H1 (cell line): ENCODE data around the gene CEACAM6. TPM values are rescaled to one million over a fixed set of nuclear protein-coding genes. Genes with fewer than 3 reads are reported as not detected.

ENCODE experiments used
- CTCF ChIA-PET: fragments of 300-600 bp; sonication (Branson Sonifier 250); formaldehyde crosslinking; loops from one replicate; lab custom pipeline; 2021; ENCODE audit not compliant: partially characterized antibody; lab: Charles Lee
- POLR2A ChIA-PET: fragments of 300-600 bp; sonication (Branson Sonifier 250); formaldehyde crosslinking; loops from one replicate; lab custom pipeline; 2021; ENCODE audit warnings: inconsistent platforms; ENCODE audit not compliant: partially characterized antibody; lab: Charles Lee
- DNase-seq, 2 experiments: peaks; one replicate each; pipeline versions ENCODE4 v3.0.0 to v3.0.0-alpha.2; 2010 to 2022; ENCODE audit warnings: low spot score in 2 of 2, low read depth in 1 of 2, mixed read lengths in 1 of 2
- FAIRE-seq: peaks from 2 replicates; lab custom pipeline; 2011; peaks lifted over from hg19 to GRCh38; lab: Jason Lieb, UNC
- H2AFZ ChIP-seq: 2 replicates; pipeline ENCODE4 v1.8.1; 2012; ENCODE audit warnings: low read length, inconsistent platforms
- H2AK5ac ChIP-seq: 2 replicates; pipeline ENCODE4 v1.6.1; 2013; ENCODE audit warnings: low read depth, low read length
- H2BK120ac ChIP-seq: replicated peaks from 2 replicates; pipeline ENCODE3; 2013; ENCODE audit warnings: low read depth, low read length, inconsistent platforms
- H2BK12ac ChIP-seq: 2 replicates; pipeline ENCODE4 v1.6.1; 2013; ENCODE audit warnings: low read depth, low read length
- H2BK15ac ChIP-seq: 2 replicates; pipeline ENCODE4 v1.6.1; 2013; ENCODE audit warnings: low read length
- H2BK20ac ChIP-seq: 2 replicates; pipeline ENCODE4 v1.6.1; 2013; ENCODE audit warnings: low read length
- H2BK5ac ChIP-seq: 2 replicates; pipeline ENCODE4 v1.6.1; 2013; ENCODE audit warnings: low read depth, low read length
- H3K14ac ChIP-seq: 2 replicates; pipeline ENCODE4 v1.6.1; 2013; ENCODE audit warnings: inconsistent platforms; ENCODE audit not compliant: insufficient read length
- H3K18ac ChIP-seq: 2 replicates; pipeline ENCODE4 v1.6.1; 2013; ENCODE audit warnings: low read length; ENCODE audit errors: extremely low read depth
- H3K23ac ChIP-seq: 2 replicates; pipeline ENCODE4 v1.6.1; 2013; ENCODE audit warnings: inconsistent platforms; ENCODE audit not compliant: insufficient read length
- H3K23me2 ChIP-seq: 2 replicates; pipeline ENCODE4 v1.6.1; 2013; ENCODE audit warnings: low read depth, low read length
- H3K27ac ChIP-seq: 2 replicates; pipeline ENCODE4 v1.6.1; 2011; ENCODE audit warnings: low read depth, low read length, inconsistent platforms
- H3K27me3 ChIP-seq, 4 experiments: replicated peaks in 1 of 4; 1 replicate in 1 of 4; 2 replicates in 3 of 4; pipeline versions ENCODE4 v1.6.1 to v1.8.1; 2011 to 2013; ENCODE audit warnings: low read length in 3 of 4, mild to moderate bottlenecking in 3 of 4, inconsistent platforms in 2 of 4, mixed read lengths in 2 of 4, moderate library complexity in 1 of 4; ENCODE audit not compliant: control insufficient read depth in 3 of 4, insufficient read depth in 3 of 4; ENCODE audit errors: extremely low read depth in 1 of 4
- H3K36me3 ChIP-seq, 4 experiments: 2 replicates each; pipeline versions ENCODE4 v1.6.1 to v1.8.1; 2011 to 2013; ENCODE audit warnings: mild to moderate bottlenecking in 4 of 4, low read length in 3 of 4, moderate library complexity in 2 of 4, control low read depth in 1 of 4, inconsistent platforms in 1 of 4; ENCODE audit not compliant: insufficient read depth in 4 of 4, control insufficient read depth in 2 of 4
- H3K4ac ChIP-seq: replicated peaks from 2 replicates; pipeline ENCODE3; 2013; ENCODE audit warnings: low read length, low read depth, mixed read lengths, inconsistent platforms; ENCODE audit not compliant: insufficient read length
- H3K4me1 ChIP-seq, 4 experiments: replicated peaks in 1 of 4; 1 replicate in 1 of 4; 2 replicates in 3 of 4; pipeline versions ENCODE4 v1.6.1 to v1.8.1; 2011 to 2013; ENCODE audit warnings: low read length in 3 of 4, inconsistent platforms in 2 of 4, mixed read lengths in 1 of 4; ENCODE audit not compliant: insufficient read depth in 4 of 4, control insufficient read depth in 3 of 4
- H3K4me2 ChIP-seq, 2 experiments: 2 replicates each; pipeline versions ENCODE4 v1.6.1 to v1.8.1; 2011 to 2013; ENCODE audit warnings: low read depth in 2 of 2, low read length in 2 of 2, control low read depth in 1 of 2, inconsistent platforms in 1 of 2, mild to moderate bottlenecking in 1 of 2; ENCODE audit not compliant: insufficient read depth in 1 of 2
- H3K4me3 ChIP-seq, 4 experiments: fragments of 200-600, 300-600 bp in 1 of 4; sonication (generic), shearing (Covaris generic), sonication (Bioruptor Twin) in 1 of 4; 2 replicates each; pipeline versions ENCODE4 v1.5.1 to v1.8.1; 2011 to 2016; ENCODE audit warnings: low read length in 4 of 4, low read depth in 3 of 4, control low read depth in 2 of 4, inconsistent platforms in 2 of 4, mild to moderate bottlenecking in 2 of 4, mixed read lengths in 1 of 4, moderate library complexity in 1 of 4; ENCODE audit not compliant: insufficient read depth in 2 of 4; ENCODE audit errors: extremely low read depth in 1 of 4
- H3K56ac ChIP-seq: replicated peaks from 2 replicates; pipeline ENCODE3; 2013; ENCODE audit warnings: low read depth, mild to moderate bottlenecking, mixed read lengths, low read length, inconsistent platforms; ENCODE audit not compliant: insufficient read length
- H3K79me1 ChIP-seq: 2 replicates; pipeline ENCODE4 v1.6.1; 2013; ENCODE audit warnings: low read depth, low read length, control low read depth
- H3K79me2 ChIP-seq, 2 experiments: 2 replicates each; pipeline versions ENCODE4 v1.6.1 to v1.8.1; 2012 to 2013; ENCODE audit warnings: low read length in 2 of 2, mild to moderate bottlenecking in 2 of 2, inconsistent platforms in 1 of 2; ENCODE audit not compliant: insufficient read depth in 2 of 2, control insufficient read depth in 1 of 2
- H3K9ac ChIP-seq, 4 experiments: replicated peaks in 1 of 4; 1 replicate in 1 of 4; 2 replicates in 3 of 4; pipeline versions ENCODE4 v1.6.1 to v1.8.1; 2011 to 2013; ENCODE audit warnings: low read depth in 3 of 4, low read length in 3 of 4, control low read depth in 2 of 4, mild to moderate bottlenecking in 2 of 4, moderate library complexity in 2 of 4, inconsistent platforms in 1 of 4; ENCODE audit errors: extremely low read depth in 1 of 4
- H3K9me3 ChIP-seq, 2 experiments: 2 replicates each; pipeline versions ENCODE4 v1.6.1 to v1.8.1; 2012 to 2013; ENCODE audit warnings: mild to moderate bottlenecking in 2 of 2, moderate library complexity in 2 of 2, control low read depth in 1 of 2, inconsistent platforms in 1 of 2, low read depth in 1 of 2, low read length in 1 of 2, mixed read lengths in 1 of 2; ENCODE audit not compliant: insufficient read depth in 2 of 2
- H4K20me1 ChIP-seq, 2 experiments: replicated peaks in 1 of 2; 2 replicates each; pipeline versions ENCODE3 to v1.8.1; 2011 to 2013; ENCODE audit warnings: inconsistent platforms in 2 of 2, low read length in 2 of 2, mild to moderate bottlenecking in 1 of 2; ENCODE audit not compliant: insufficient read depth in 2 of 2, control insufficient read depth in 1 of 2
- H4K5ac ChIP-seq: 2 replicates; pipeline ENCODE4 v1.6.1; 2013; ENCODE audit warnings: low read length, low read depth, mixed read lengths, inconsistent platforms; ENCODE audit not compliant: insufficient read length
- H4K8ac ChIP-seq: 2 replicates; pipeline ENCODE4 v1.8.0; 2013; ENCODE audit warnings: mild to moderate bottlenecking, moderate library complexity, low read length, inconsistent platforms; ENCODE audit not compliant: insufficient read depth; ENCODE audit errors: extremely low read depth
- H4K91ac ChIP-seq: replicated peaks from 2 replicates; pipeline ENCODE3; 2013; ENCODE audit warnings: low read length, mixed read lengths, inconsistent platforms; ENCODE audit not compliant: insufficient read length
- EP300 ChIP-seq, 2 experiments: IDR thresholded peaks; 1 replicate in 1 of 2; 2 replicates in 1 of 2; pipeline ENCODE4 v1.6.1; 2011 to 2012; ENCODE audit warnings: low read depth in 2 of 2, low read length in 2 of 2, mild to moderate bottlenecking in 2 of 2, borderline replicate concordance in 1 of 2, inconsistent platforms in 1 of 2, moderate library complexity in 1 of 2
- GTF2F1 ChIP-seq: IDR thresholded peaks from 2 replicates; pipeline ENCODE4 v1.6.1; 2012; ENCODE audit warnings: low read depth, low read length, improper control_type of control experiment, borderline replicate concordance
- HDAC2 ChIP-seq, 2 experiments: fragments of 300-600 bp in 1 of 2; sonication (generic) in 1 of 2; IDR thresholded peaks; 2 replicates each; pipeline ENCODE4 v1.6.1; 2011 to 2012; ENCODE audit warnings: low read depth in 2 of 2, low read length in 2 of 2, mild to moderate bottlenecking in 2 of 2, moderate library complexity in 2 of 2, borderline replicate concordance in 1 of 2, inconsistent platforms in 1 of 2
- MAFK ChIP-seq: IDR thresholded peaks from 2 replicates; pipeline ENCODE4 v1.6.1; 2012; ENCODE audit warnings: low read depth, mild to moderate bottlenecking, improper control_type of control experiment, low read length
- MAX ChIP-seq: IDR thresholded peaks from 2 replicates; pipeline ENCODE4 v1.6.1; 2012; ENCODE audit warnings: inconsistent platforms
- SAP30 ChIP-seq: fragments of 300-600 bp; sonication (generic); IDR thresholded peaks from 2 replicates; pipeline ENCODE4 v1.7.1; 2012; ENCODE audit warnings: low read length, moderate library complexity, mild to moderate bottlenecking, inconsistent platforms; ENCODE audit not compliant: insufficient read depth, insufficient replicate concordance
- SIN3A ChIP-seq, 2 experiments: IDR thresholded peaks in 1 of 2; conservative IDR thresholded peaks in 1 of 2; 2 replicates each; pipeline ENCODE4 v1.6.1; 2011 to 2012; ENCODE audit warnings: low read length in 2 of 2, improper control_type of control experiment in 1 of 2, low read depth in 1 of 2, mild to moderate bottlenecking in 1 of 2
- TAF7 ChIP-seq: optimal IDR thresholded peaks from 2 replicates; pipeline ENCODE3; 2011; ENCODE audit warnings: low read depth, mild to moderate bottlenecking, inconsistent platforms, low read length, moderate library complexity, borderline replicate concordance
- TBP ChIP-seq: IDR thresholded peaks from 2 replicates; pipeline ENCODE4 v1.6.1; 2011; ENCODE audit warnings: low read depth, low read length, improper control_type of control experiment
- TEAD4 ChIP-seq: IDR thresholded peaks from 2 replicates; pipeline ENCODE4 v1.6.1; 2012; ENCODE audit warnings: low read depth, low read length, inconsistent platforms, mixed read lengths
- USF2 ChIP-seq: IDR thresholded peaks from 2 replicates; pipeline ENCODE4 v1.6.1; 2011; ENCODE audit warnings: low read length, improper control_type of control experiment
- WGBS, 2 experiments: shearing (Covaris generic) in 1 of 2; methylation state at CpG; one replicate each; pipeline versions ENCODE4 v1.1.6 to v1.1.7; 2013 to 2015; ENCODE audit warnings: low lambda C conversion rate in 2 of 2, mixed read lengths in 2 of 2, inconsistent platforms in 1 of 2, low coverage in 1 of 2, missing lambda C conversion rate in 1 of 2; ENCODE audit not compliant: insufficient replicate concordance in 2 of 2, insufficient coverage in 1 of 2, insufficient read length in 1 of 2; ENCODE audit errors: extremely low coverage in 1 of 2, missing lambda C conversion rate in 1 of 2; 5-methylcytosine and 5-hydroxymethylcytosine counted together
- polyA plus RNA-seq, 7 experiments: library from polyadenylated mRNA; depleted of rRNA in 3 of 7; stranded (reverse) in 5 of 7; unstranded in 2 of 7; fragments of >200 nt in 5 of 7; fragments of 200-250 nt in 2 of 7; gene quantifications; 1 replicate in 5 of 7; 2 replicates in 1 of 7; 4 replicates in 1 of 7; pipeline versions ENCODE4 v1.2.1 to v1.2.3, GENCODE V29; 2011 to 2013; ENCODE audit warnings: missing spikeins in 2 of 7, mixed read lengths in 2 of 7
- total RNA-seq: library from RNA; stranded (reverse); fragmentation: NEBNext Ultra II Directional; extraction: Animal tissue kit (Norgen Biotek cat#: 25700); gene quantifications from 2 replicates; pipeline ENCODE4 v1.2.1, GENCODE V29; 2021

CEACAM6 gene
- total and polyA plus RNA-seq, 2 of the 8 experiments (the other 6 are each of a cell fraction or from before 2014, with no cell fraction given): not detected

- ChIA-PET CTCF (interaction anchor here (1.1 kb wide), 1 partner anchor 15 kb away, joined by 3 read pairs; no protein-coding TSS in a partner anchor), POLR2A (no interaction called here)
- peaks cover 0 to 1% (median 0%) of the 10 kb centered on the region in 4 experiments; a peak in 1 of 7 replicates for H3K27me3 ChIP-seq
- no peak overlapping the region for H2BK5ac ChIP-seq
- no peak overlapping the region for H3K14ac ChIP-seq
- no peak overlapping the region for H3K18ac ChIP-seq
- no peak overlapping the region for H3K56ac ChIP-seq
- H3K23ac ChIP-seq: no peak overlapping the region
- no peaks in the 10 kb centered on the region for H3K79me1 ChIP-seq
- no peaks in the 10 kb centered on the region for H3K36me3 ChIP-seq
- no peak overlapping the region for H2BK12ac ChIP-seq
- H4K20me1 ChIP-seq: no peaks in the 10 kb centered on the region
- no peak overlapping the region for H2AK5ac ChIP-seq
- H3K23me2 ChIP-seq: 0 out of 2 replicates have a peak, but pooled peaks cover 2% of the 10 kb centered on the region
- no peak for DNase-seq
- H3K4me1 ChIP-seq: no peaks in the 10 kb centered on the region
- H2AFZ ChIP-seq: no peak overlapping the region
- peaks cover 52 to 53% of the 10 kb centered on the region in 2 experiments for H3K9me3 ChIP-seq
- H4K91ac ChIP-seq: no peak overlapping the region
- H3K4me2 ChIP-seq: no peak overlapping the region
- H2BK120ac ChIP-seq: no peak overlapping the region
- H3K79me2 ChIP-seq: no peaks in the 10 kb centered on the region
- no peak overlapping the region for H3K4me3 ChIP-seq
- no peak overlapping the region for H3K4ac ChIP-seq
- no peak overlapping the region for H2BK20ac ChIP-seq
- H3K27ac ChIP-seq: no peak overlapping the region
- H3K9ac ChIP-seq: no peak overlapping the region
- no peak overlapping the region for H4K8ac ChIP-seq
- 86% methylated on average over 2 of the region's 2 CpGs; no CpG with 5 or more reads in 1 of the 2 experiments for WGBS, 2 experiments
- no peak overlapping the region for H2BK15ac ChIP-seq
- FAIRE-seq: no peak
- no peak overlapping the region for H4K5ac ChIP-seq
- no peak for TF ChIP-seq SAP30
- no peak for TF ChIP-seq MAFK
- TF ChIP-seq HDAC2 (IDR thresholded peaks at IDR 0.05; ENCODE audit: borderline replicate concordance in 1 of 2, low read depth in 2 of 2, low read length in 2 of 2): no peak
- no peak for TF ChIP-seq GTF2F1
- TF ChIP-seq EP300 (IDR thresholded peaks at IDR 0.05; ENCODE audit: borderline replicate concordance in 1 of 2, low read depth in 2 of 2, low read length in 2 of 2): no peak
- no peak for TF ChIP-seq TBP
- no peak for TF ChIP-seq TEAD4
- no peak for TF ChIP-seq SIN3A (conservative IDR thresholded peaks at IDR 0.05 in 1 of 2, IDR thresholded peaks at IDR 0.05 in 1 of 2; ENCODE audit: low read depth in 1 of 2, low read length in 2 of 2)
- TF ChIP-seq TAF7: no peak
- TF ChIP-seq USF2: no peak
- no peak for TF ChIP-seq MAX
Observed at GRCh38 chr19:41771410-41771809, 16.1 kb downstream of the CEACAM6 start.
